ENCODE results near the gene ERC2.

ERC2 gene

GRCh38 chr3:55770077-55770476, 698.2 kb downstream of the ERC2 start:
- no peak overlapping the region for H3K4me3 ChIP-seq (ENCODE audit: low read length, poor library complexity, severe bottlenecking)
- TF ChIP-seq EZH2phosphoT487 (IDR thresholded peaks at IDR 0.05; ENCODE audit: borderline replicate concordance) = no peak
- TF ChIP-seq CTCF (conservative IDR thresholded peaks at IDR 0.05; ENCODE audit: low read length) = peak; percentile 22
- no peaks in the 10 kb centered on the region for H3K9me3 ChIP-seq (ENCODE audit: insufficient read depth, low read depth, low read length)
- H3K79me2 ChIP-seq (ENCODE audit: insufficient read depth, low read length) = no peaks in the 10 kb centered on the region
- no peaks in the 10 kb centered on the region for H3K9me2 ChIP-seq (replicated peaks; ENCODE audit: low read depth, low read length)
- H3K9ac ChIP-seq (ENCODE audit: low read depth, low read length, poor library complexity, severe bottlenecking) = no peak overlapping the region
- no peaks in the 10 kb centered on the region for H4K20me1 ChIP-seq (ENCODE audit: insufficient read depth, low read length, poor library complexity, severe bottlenecking)
- no peak overlapping the region for H2AFZ ChIP-seq (ENCODE audit: low read length)
- no peaks in the 10 kb centered on the region for H3K27me3 ChIP-seq (ENCODE audit: insufficient read depth, low read length, poor library complexity, severe bottlenecking)
- H3F3A ChIP-seq (ENCODE audit: low read depth) = no peaks in the 10 kb centered on the region
- no peaks in the 10 kb centered on the region for H3K36me3 ChIP-seq (ENCODE audit: insufficient read depth, low read length)
- H3K4me1 ChIP-seq (ENCODE audit: insufficient read depth, low read length, poor library complexity, severe bottlenecking) = no peaks in the 10 kb centered on the region
- H3K4me2 ChIP-seq (ENCODE audit: low read depth, low read length, poor library complexity, severe bottlenecking) = no peak overlapping the region

GRCh38 chr3:55766753-55767152, 701.5 kb downstream of the ERC2 start:
- Histone ChIP-seq H3F3A (ENCODE audit: low read depth) (no peaks in the 10 kb centered on the region), H3K4me2 (ENCODE audit: low read depth, low read length, poor library complexity, severe bottlenecking) (no peak overlapping the region), H3K4me1 (ENCODE audit: insufficient read depth, low read length, poor library complexity, severe bottlenecking) (no peaks in the 10 kb centered on the region), H3K79me2 (ENCODE audit: insufficient read depth, low read length) (no peaks in the 10 kb centered on the region), H3K9ac (ENCODE audit: low read depth, low read length, poor library complexity, severe bottlenecking) (no peak overlapping the region), H3K27me3 (ENCODE audit: insufficient read depth, low read length, poor library complexity, severe bottlenecking) (no peaks in the 10 kb centered on the region), H3K4me3 (ENCODE audit: low read length, poor library complexity, severe bottlenecking) (no peak overlapping the region), H2AFZ (ENCODE audit: low read length) (no peak overlapping the region), H3K9me3 (ENCODE audit: insufficient read depth, low read depth, low read length) (no peaks in the 10 kb centered on the region), H4K20me1 (ENCODE audit: insufficient read depth, low read length, poor library complexity, severe bottlenecking) (no peaks in the 10 kb centered on the region), H3K9me2 (replicated peaks; ENCODE audit: low read depth, low read length) (no peaks in the 10 kb centered on the region), H3K36me3 (ENCODE audit: insufficient read depth, low read length) (no peaks in the 10 kb centered on the region)
- no peak for TF ChIP-seq CTCF (conservative IDR thresholded peaks at IDR 0.05; ENCODE audit: low read length)
- no peak for TF ChIP-seq EZH2phosphoT487 (IDR thresholded peaks at IDR 0.05; ENCODE audit: borderline replicate concordance)

- no peaks in the 10 kb centered on the region for H3K36me3 ChIP-seq (ENCODE audit: insufficient read depth, low read length)
- H3K4me1 ChIP-seq (ENCODE audit: insufficient read depth, low read length, poor library complexity, severe bottlenecking) = no peaks in the 10 kb centered on the region
- H3F3A ChIP-seq (ENCODE audit: low read depth) = no peaks in the 10 kb centered on the region
- H3K9me2 ChIP-seq (replicated peaks; ENCODE audit: low read depth, low read length) = no peaks in the 10 kb centered on the region
- no peaks in the 10 kb centered on the region for H3K79me2 ChIP-seq (ENCODE audit: insufficient read depth, low read length)
- no peak overlapping the region for H3K4me3 ChIP-seq (ENCODE audit: low read length, poor library complexity, severe bottlenecking)
- no peak overlapping the region for H2AFZ ChIP-seq (ENCODE audit: low read length)
- H3K27me3 ChIP-seq (ENCODE audit: insufficient read depth, low read length, poor library complexity, severe bottlenecking) = no peaks in the 10 kb centered on the region
- no peak for TF ChIP-seq CTCF (conservative IDR thresholded peaks at IDR 0.05; ENCODE audit: low read length)
- no peak for TF ChIP-seq EZH2phosphoT487 (IDR thresholded peaks at IDR 0.05; ENCODE audit: borderline replicate concordance)
- no peak overlapping the region for H3K4me2 ChIP-seq (ENCODE audit: low read depth, low read length, poor library complexity, severe bottlenecking)
- H3K9me3 ChIP-seq (ENCODE audit: insufficient read depth, low read depth, low read length) = no peaks in the 10 kb centered on the region
- H3K9ac ChIP-seq (ENCODE audit: low read depth, low read length, poor library complexity, severe bottlenecking) = no peak overlapping the region
- no peaks in the 10 kb centered on the region for H4K20me1 ChIP-seq (ENCODE audit: insufficient read depth, low read length, poor library complexity, severe bottlenecking)
Observed at GRCh38 chr3:55765906-55766701, 702.2 kb downstream of the ERC2 start.
